Pulmonary artery endothelial cell (primary cell): Measurements from ENCODE around the gene CRIP3. TPM values are rescaled to one million over a fixed set of nuclear protein-coding genes. Genes with fewer than 3 reads are reported as not detected.

Experiments
- DNase-seq: peaks from one replicate; pipeline ENCODE4 v3.0.0-alpha.2; 2011; ENCODE audit warnings: low read depth, low spot score
- total RNA-seq: library from RNA; depleted of rRNA; stranded (reverse); fragments of >200 nt; gene quantifications from 2 replicates; pipeline ENCODE4 v1.2.3, GENCODE V29; 2014

The CRIP3 gene
- total RNA-seq, 1 donor from 2014 or later = not detected

- no peak for DNase-seq
These were observed 51.1 kb downstream of the CRIP3 start for GRCh38 chr6:43257367-43258145.

DNA sequence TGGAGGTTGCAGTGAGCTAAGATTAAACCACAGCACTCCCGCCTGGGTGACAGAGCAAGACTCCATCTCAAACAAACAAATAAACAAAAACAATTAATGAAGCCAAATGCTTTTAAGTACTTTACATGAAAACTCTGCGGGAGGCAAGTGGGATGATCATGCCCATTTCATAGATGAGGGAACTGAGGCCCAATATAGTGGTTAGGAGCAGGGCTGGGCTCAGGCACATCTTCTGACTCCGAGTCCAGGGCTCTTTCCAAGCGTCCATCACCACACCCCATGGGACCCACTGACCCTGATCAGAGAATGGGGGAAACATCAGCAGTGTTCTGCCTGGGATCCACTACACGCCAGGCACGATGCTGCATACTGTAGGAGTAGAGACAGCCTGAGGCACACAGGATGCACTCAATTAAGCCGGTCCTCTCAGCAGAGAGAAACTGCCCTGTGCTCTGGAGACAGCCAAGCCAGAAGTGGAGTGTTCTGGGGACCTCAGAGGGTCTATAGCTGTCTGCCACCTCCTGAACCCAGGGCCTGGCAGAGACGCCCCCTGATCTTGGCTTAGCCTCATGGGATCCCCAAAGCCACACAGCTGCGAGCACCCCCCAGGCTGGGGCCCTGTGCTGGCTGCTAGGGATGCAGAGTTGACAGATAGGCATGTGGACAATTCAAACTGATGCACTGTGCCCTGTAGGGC lies 51.8 kb downstream of the CRIP3 start:
- no peak for DNase-seq

Other genes starting within 250 kb of the CRIP3 start
- gene MRPL2, start 249.4 kb downstream of the CRIP3 start, total RNA-seq = 21.8 and 24.3 TPM in 2 replicates
- 13.8 and 16.2 TPM in 2 replicates for gene KLC4, start 249.2 kb downstream of the CRIP3 start, total RNA-seq
- 2.6 and 5.8 TPM in 2 replicates for gene PTK7, start 232.5 kb downstream of the CRIP3 start, total RNA-seq
- 20.4 and 24.3 TPM in 2 replicates for gene SRF, start 137.6 kb downstream of the CRIP3 start, total RNA-seq
- gene CUL9, start 126.6 kb downstream of the CRIP3 start, total RNA-seq = 20.3 and 25.7 TPM in 2 replicates
- gene DNPH1, start 79.3 kb downstream of the CRIP3 start, total RNA-seq = 21.7 and 58.4 TPM in 2 replicates
- under 0.01 and 0.07 TPM in 2 replicates for gene TTBK1, start 65.3 kb downstream of the CRIP3 start, total RNA-seq
- gene SLC22A7, start 10.6 kb downstream of the CRIP3 start, total RNA-seq = not detected in 2 replicates
- 5.6 and 6.7 TPM in 2 replicates for gene ZNF318, start 60.8 kb upstream of the CRIP3 start, total RNA-seq
- gene ABCC10, start 118.7 kb upstream of the CRIP3 start, total RNA-seq = 15.0 and 21.7 TPM in 2 replicates
- 0.13 and 0.25 TPM in 2 replicates for gene DLK2, start 146.7 kb upstream of the CRIP3 start, total RNA-seq
- gene TJAP1, start 168.7 kb upstream of the CRIP3 start, total RNA-seq = 8.9 and 9.2 TPM in 2 replicates
- 0.14 and 0.20 TPM in 2 replicates for gene LRRC73, start 201.5 kb upstream of the CRIP3 start, total RNA-seq
- 86.2 and 90.1 TPM in 2 replicates for gene YIPF3, start 208.1 kb upstream of the CRIP3 start, total RNA-seq
- 45.7 and 47.5 TPM in 2 replicates for gene POLR1C, start 208.3 kb upstream of the CRIP3 start, total RNA-seq